ENCODE measurements around the gene FCHO2.

The FCHO2 gene

DNA sequence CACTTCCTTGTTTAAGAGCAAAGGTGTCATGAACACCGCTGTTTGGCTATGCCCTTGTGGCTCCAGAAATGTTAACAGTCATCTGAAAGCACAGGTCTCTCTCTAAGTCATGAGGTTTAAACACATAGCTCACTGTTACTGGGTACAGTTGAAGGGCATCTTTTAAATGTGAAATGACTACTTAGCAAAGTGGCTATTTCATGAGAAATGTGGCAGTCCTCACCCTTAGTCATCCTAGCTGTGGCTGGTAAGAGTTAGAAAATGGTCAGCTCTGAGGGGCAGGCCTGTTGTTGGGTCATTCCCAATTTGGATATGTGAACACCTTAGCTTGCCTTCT, 140.4 kb downstream of the FCHO2 start:
- no peak for DNase-seq (ENCODE audit: insufficient read length, low spot score)
- FAIRE-seq, result peak; percentile 27

DNA sequence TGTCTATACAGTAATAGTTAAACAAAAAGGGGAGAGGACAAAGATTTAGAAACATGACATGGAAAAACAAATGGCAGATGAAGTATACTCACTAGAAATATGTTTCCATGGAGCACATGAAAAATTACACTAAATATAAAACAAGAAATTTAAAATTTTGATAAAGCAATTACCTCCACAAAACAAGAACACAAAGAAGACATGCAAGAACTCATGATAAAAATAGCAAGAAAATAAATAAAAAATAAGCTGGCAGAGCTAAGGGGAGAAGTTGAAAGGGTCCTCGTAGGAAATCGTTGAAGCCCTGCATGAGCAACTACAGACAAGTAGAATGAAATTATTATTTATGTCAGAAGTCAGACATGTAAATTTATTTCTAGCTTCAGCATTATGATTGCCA, 141.9 kb downstream of the FCHO2 start:
- FAIRE-seq, result no peak
- DNase-seq (ENCODE audit: insufficient read length, low spot score), result no peak
- TF ChIP-seq POLR2A (IDR thresholded peaks at IDR 0.05; ENCODE audit: low read depth, low read length), result no peak

More for the DNA sequence above, 140.4 kb downstream of the FCHO2 start:
- TF ChIP-seq POLR2A (IDR thresholded peaks at IDR 0.05; ENCODE audit: low read depth, low read length), result no peak

DNA sequence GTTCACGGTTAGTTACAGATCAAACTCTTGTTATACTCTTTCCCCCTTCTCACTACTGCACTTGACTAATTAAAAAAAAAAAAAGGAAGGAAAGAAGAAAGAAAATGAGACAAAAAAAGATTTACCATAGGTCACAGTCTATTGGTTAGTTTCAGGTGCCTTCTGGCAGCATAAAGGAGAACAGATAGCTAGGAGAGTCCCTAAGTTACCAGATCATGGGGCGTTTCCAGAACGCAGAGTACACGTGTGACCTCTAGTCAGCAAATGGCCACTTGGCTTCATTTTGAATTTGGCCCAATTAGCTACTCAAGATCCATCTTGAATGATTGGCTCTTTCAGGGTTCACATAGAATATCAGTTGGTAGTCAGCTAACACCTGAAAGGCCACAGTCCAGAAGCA, 144.3 kb downstream of the FCHO2 start:
- DNase-seq (ENCODE audit: insufficient read length, low spot score) (no peak), FAIRE-seq (no peak)
- no peak for TF ChIP-seq POLR2A (IDR thresholded peaks at IDR 0.05; ENCODE audit: low read depth, low read length)

DNA sequence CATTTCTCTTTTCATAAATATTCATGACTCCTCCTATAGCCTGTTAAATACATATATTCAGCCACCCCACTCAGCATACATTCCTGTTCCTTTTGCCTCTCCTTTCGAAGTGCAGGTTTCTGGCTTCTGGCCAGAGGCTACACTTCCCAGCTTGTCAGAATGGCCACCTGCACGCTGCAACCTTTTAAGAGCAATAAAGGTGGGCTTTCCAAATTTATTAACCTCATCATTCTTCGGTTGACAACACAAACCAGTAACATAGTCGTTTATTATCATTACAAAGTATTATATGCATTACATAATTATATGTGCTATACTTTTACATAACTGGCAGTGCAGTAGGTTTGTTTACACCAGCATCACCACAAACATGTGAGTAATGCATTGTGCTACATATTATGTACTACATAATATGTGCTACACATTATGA, 148.0 kb downstream of the FCHO2 start:
- no peak for TF ChIP-seq POLR2A (IDR thresholded peaks at IDR 0.05; ENCODE audit: low read depth, low read length)
- FAIRE-seq, result no peak
- no peak for DNase-seq (ENCODE audit: insufficient read length, low spot score)

DNA sequence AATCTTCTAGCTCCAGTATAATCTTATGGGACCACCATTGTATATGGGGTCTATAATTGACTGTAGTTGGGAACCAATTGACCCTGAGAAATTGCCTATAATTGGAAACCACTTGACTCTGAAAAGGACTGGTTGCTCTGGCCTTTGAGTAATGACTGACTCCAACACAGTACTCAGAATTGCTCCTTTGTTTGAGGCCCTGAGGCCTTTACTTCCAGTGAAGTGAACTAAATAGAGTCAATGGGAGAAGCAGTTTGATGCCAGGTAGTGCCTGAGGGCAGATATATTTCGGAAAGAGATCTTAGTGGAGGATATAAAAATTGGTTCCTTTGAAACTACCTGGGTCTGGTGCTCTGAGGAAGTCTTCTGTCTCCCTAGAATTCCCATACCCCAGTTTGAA, 148.5 kb downstream of the FCHO2 start:
- FAIRE-seq (no peak), DNase-seq (ENCODE audit: insufficient read length, low spot score) (no peak)
- TF ChIP-seq POLR2A (IDR thresholded peaks at IDR 0.05; ENCODE audit: low read depth, low read length), result no peak

DNA sequence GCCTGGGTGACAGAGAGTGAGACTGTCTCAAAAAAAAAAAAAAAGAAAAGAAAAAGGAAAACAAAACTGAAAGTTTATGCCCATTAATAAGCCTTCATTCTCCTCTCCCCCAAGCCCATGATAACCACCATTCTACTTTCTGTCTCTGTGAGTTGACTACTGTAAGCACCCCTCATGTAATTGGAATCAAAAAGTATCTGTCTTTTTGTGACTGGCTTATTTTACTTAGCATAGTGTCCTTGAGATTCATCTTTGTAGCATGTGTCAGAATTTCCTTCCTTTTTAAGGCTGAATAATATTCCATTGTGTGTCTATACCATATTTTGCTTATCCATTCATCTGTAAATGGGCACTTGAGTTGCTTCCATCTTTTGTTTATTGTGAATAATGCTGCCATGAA, 150.5 kb downstream of the FCHO2 start:
- no peak for TF ChIP-seq POLR2A (IDR thresholded peaks at IDR 0.05; ENCODE audit: low read depth, low read length)
- FAIRE-seq, result no peak
- DNase-seq (ENCODE audit: insufficient read length, low spot score), result no peak

DNA sequence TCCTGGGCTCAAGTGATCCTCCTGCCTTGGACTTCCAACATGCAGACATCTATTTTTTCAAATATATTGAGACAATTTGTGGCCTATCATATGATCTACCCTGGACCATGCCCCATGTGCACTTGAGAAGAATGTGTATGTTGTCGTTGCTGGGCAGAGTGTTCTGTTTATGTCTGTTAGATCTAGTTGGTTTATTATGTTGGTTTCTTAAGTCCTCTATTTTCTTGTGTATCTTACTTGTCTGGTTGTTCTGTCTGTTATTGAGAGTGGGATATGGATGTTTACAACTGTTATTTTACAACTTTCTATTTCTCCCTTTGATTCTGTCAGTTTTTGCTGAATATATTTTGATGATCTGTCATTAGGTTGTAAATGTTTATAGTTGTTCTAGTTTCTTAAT, 154.3 kb downstream of the FCHO2 start:
- TF ChIP-seq POLR2A (IDR thresholded peaks at IDR 0.05; ENCODE audit: low read depth, low read length), result no peak
- FAIRE-seq (no peak), DNase-seq (ENCODE audit: insufficient read length, low spot score) (no peak)

DNA sequence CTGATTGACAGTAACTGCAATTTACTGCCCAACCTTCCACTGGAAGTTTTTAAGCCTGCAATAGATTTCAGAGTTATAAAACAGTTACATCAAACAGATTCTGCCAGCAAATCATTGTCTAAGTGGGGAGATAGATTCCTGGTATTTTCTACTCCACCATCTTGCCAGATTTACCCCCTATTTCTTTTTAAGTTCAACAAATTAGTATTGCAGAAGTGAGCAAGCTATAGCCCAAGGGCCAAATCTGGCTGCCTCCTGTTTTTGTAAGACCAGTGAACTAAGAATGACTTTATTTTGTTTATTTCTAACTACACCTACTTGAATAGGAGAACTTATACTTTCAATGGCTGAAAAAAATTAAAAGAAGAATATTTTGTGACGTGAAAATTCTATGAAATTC, 155.7 kb downstream of the FCHO2 start:
- DNase-seq (ENCODE audit: insufficient read length, low spot score) (no peak), FAIRE-seq (no peak)
- no peak for TF ChIP-seq POLR2A (IDR thresholded peaks at IDR 0.05; ENCODE audit: low read depth, low read length)

DNA sequence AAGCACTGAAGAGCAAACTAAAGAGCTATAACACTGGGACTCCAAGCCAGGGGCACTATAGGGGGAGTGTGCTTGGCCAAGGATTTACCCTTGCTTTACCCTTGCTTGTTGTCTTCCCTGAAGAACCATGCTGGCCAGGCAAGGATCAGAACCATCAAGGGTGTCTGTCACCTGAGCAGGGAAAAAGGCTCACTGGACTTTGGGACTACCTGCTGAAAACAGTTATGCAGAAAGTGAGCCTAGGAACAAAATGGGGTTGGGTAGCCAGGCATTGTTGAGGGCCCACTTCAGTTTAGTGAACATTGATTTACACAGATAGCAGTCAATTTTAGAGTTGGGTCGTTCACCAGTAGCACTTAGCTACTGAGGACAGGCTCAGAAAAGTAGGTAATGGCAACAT, 156.5 kb downstream of the FCHO2 start:
- DNase-seq (ENCODE audit: insufficient read length, low spot score) (no peak), FAIRE-seq (no peak)
- TF ChIP-seq POLR2A (IDR thresholded peaks at IDR 0.05; ENCODE audit: low read depth, low read length), result no peak

DNA sequence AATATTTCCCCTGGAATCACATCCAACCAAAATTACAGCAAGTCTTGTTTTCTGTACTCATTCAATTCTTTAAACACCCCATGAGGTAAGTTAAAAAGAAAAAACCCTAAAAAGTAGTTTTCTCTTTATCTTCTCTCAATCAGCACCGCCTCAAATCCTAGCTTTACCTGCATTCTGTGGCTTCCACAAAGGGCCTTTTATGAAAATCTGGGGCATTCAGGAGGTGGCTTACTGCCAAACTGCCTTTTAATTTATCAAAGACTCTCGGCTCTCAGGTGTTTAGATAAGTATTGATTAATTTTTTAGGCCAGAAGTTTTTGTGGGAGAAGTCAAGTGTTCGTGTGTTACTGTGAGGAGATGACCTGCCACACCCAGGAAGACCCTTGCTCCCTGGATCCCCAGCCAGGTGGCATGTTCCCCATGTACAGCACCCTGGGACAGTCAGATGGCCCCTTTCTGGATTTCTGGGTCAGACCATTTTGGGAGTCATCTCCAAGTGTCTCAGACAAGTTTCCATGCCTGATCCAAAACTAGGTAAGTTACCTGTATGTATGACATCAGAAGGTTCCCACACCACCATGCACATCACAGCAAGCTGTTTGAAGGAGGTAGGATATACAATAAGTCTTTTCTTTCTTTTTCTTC, 158.3 kb downstream of the FCHO2 start:
- TF ChIP-seq POLR2A (IDR thresholded peaks at IDR 0.05; ENCODE audit: low read depth, low read length), result no peak
- DNase-seq (ENCODE audit: insufficient read length, low spot score), result no peak
- FAIRE-seq, result no peak

DNA sequence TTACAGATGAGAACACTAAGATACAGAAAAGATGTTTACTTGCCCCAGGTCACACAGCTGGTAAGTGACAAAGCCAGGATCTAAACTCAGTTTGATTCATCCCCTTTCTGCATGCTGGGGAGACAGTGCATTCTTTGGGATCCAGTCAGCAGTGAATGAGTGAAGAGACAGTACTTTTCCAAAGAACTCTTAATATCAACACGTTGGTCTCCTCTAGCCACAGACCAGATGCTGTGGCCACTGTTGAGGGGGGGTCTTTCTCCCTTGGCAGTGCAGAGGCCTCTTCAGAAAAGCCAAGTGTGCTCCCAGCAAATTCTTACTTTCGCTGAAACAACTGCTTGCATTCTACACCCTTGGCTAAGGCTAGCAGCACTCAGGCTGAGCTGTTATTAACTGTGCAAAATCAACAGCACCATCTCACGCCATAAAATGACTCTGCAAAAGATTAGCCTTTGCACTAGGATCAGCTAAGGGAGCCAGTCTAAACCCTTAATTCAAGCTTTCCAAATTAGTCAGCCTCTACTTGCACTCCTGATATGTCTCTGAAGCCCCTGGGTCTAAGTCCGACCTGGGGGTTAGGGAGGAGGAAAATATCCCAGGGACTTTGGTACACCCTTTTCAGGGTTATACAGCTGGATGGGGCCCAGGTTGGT, 159.7 kb downstream of the FCHO2 start:
- FAIRE-seq, result peak; percentile 80
- DNase-seq (ENCODE audit: insufficient read length, low spot score), result peak; percentile 71
- no peak for TF ChIP-seq POLR2A (IDR thresholded peaks at IDR 0.05; ENCODE audit: low read depth, low read length)

DNA sequence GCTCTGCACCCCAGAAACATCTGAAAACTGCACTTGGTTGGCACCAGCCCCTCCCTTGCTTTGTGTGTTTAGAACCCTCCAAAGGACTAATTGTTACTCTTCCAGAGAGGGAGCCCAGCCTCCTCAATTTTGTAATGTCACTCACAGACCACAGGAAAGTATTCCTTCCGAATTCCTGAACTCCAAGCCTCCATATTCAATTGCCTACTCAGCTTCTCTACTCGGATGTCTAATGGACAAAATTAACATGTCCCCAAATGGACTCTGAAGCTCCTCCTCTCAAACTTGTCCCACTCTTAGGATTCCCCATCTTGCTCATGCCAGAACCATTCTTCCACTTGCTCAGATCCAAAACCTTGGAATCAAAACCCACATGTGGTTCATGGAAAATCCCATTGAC, 160.7 kb downstream of the FCHO2 start:
- DNase-seq (ENCODE audit: insufficient read length, low spot score), result no peak
- FAIRE-seq, result no peak

DNA sequence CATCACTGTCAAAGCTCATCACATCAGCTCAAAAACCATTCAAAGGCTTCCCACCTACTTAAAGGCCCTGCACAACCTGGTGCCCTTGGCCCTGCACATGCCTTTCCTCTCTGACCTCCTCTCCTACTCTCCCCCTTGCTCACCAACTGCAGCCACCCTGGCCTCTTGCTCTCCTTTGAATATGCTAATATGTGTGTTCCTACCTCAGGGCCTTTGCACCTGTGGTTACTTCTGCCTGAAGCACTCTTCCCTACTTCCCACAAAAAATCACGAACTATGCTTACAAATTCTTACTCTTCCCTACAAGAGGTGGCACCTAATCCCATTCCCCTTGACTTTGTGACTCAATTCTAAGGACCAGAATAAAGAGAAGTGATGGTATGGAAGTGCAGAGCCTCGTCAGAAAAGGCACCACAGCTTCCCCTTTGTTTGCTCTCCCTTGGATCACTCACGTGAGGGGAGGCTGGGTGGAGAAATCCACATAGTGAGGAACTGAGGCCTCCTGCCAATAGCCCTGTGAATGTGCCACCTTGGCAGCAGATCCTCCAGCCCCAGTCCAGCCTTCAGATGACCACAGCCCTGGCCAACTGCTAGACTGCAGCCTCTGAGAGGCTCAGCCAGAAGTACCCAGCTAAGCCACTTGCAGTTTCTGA, 161.4 kb downstream of the FCHO2 start:
- no peak for DNase-seq (ENCODE audit: insufficient read length, low spot score)
- no peak for TF ChIP-seq POLR2A (IDR thresholded peaks at IDR 0.05; ENCODE audit: low read depth, low read length)
- FAIRE-seq, result no peak

More for the DNA sequence above, 160.7 kb downstream of the FCHO2 start:
- no peak for TF ChIP-seq POLR2A (IDR thresholded peaks at IDR 0.05; ENCODE audit: low read depth, low read length)

DNA sequence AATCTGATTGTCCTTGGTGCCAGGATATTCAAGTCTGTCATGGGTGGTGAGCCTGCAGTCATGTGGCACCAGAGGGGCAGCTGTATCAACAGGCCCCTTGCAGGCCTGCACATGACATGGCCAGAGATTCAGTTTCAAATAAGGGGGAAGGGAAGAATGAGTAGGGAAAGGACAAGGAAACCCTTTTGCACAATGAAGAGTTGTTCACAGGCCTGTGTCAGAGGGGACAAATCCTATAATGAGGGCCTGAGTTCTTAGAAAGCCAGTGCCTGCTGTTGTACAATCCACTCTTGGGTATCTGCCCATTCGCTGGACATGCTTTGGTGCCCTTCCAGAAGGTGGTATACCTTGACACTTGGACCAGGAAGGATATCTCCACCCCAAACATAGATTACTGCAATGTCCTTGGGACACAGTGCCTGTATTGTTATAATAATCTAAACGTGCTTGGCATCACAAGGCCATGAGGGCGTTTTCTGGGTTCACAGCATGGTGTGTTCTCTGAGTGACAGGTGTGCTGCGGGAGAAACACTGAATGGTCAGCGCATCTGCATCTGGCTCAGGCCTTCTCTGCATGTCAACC, 162.6 kb downstream of the FCHO2 start:
- TF ChIP-seq POLR2A (IDR thresholded peaks at IDR 0.05; ENCODE audit: low read depth, low read length), result no peak
- DNase-seq (ENCODE audit: insufficient read length, low spot score) (no peak), FAIRE-seq (no peak)

Data from H54 (cell line).